HepG2 (cell line): Measurements from ENCODE around the gene COMMD8. TPM values are rescaled to one million over a fixed set of nuclear protein-coding genes. Genes with fewer than 3 reads are reported as not detected.
A peak's percentile ranks its signal among the peaks of the same experiment; 100 is the strongest.

ENCODE experiments used
- ATAC-seq: fragments of 200-7000 bp; cut with Tn5 transposase; 3 replicates; pipeline ENCODE4 v1.9.1; 2020; ENCODE audit warnings: mild to moderate bottlenecking, moderate library complexity
- BruUV-seq: library from RNA; stranded (reverse); fragments of 400-500 nt; replicated peaks from 2 replicates; lab custom pipeline; 2021; lab: Mats Ljungman, UMichigan
- CTCF ChIA-PET: fragments of 300-600 bp; formaldehyde crosslinking; extraction: SDS; loops from one replicate; lab custom pipeline; 2021; ENCODE audit warnings: low total read pairs, inconsistent platforms, low intra/inter-chr PET ratio; lab: Yijun Ruan, JAX
- POLR2A ChIA-PET: fragments of 350-600 bp; sonication (Branson Sonifier 250); formaldehyde crosslinking; loops from one replicate; lab custom pipeline; 2020; ENCODE audit warnings: antibody characterized with exemption, inconsistent platforms; lab: Yijun Ruan, JAX
- DNase-seq: peaks from one replicate; pipeline ENCODE4 v3.0.0-alpha.2; 2015; ENCODE audit warnings: low spot score
- FAIRE-seq: peaks from 3 replicates; lab custom pipeline; 2011; peaks lifted over from hg19 to GRCh38; lab: Jason Lieb, UNC
- H2AFZ ChIP-seq: one replicate; pipeline ENCODE4 v1.6.1; 2011; ENCODE audit warnings: low read length, inconsistent platforms
- H3K27ac ChIP-seq: fragments of 300-600 bp; 3 replicates; pipeline ENCODE4 v1.8.0; 2011; ENCODE audit warnings: mixed run types, mild to moderate bottlenecking, mixed read lengths, low read length, inconsistent platforms; ENCODE audit not compliant: insufficient read depth; ENCODE audit errors: extremely low read length
- H3K27me3 ChIP-seq, 2 experiments: fragments of 200-600 bp in 1 of 2; 2 replicates in 1 of 2; 3 replicates in 1 of 2; pipeline versions ENCODE4 v1.6.0 to v1.8.0; 2011; ENCODE audit warnings: low read length in 2 of 2, mild to moderate bottlenecking in 2 of 2, moderate library complexity in 2 of 2, inconsistent platforms in 1 of 2; ENCODE audit not compliant: insufficient read depth in 2 of 2, control insufficient read depth in 1 of 2
- H3K36me3 ChIP-seq, 2 experiments: fragments of 200-600 bp in 1 of 2; replicated peaks in 1 of 2; 2 replicates in 1 of 2; 3 replicates in 1 of 2; pipeline versions ENCODE4 v1.5.1 to v1.8.0; 2011; ENCODE audit warnings: low read length in 2 of 2, inconsistent platforms in 1 of 2; ENCODE audit not compliant: insufficient read depth in 2 of 2, control insufficient read depth in 1 of 2
- H3K4me1 ChIP-seq: 2 replicates; pipeline ENCODE4 v1.5.1; 2012; ENCODE audit warnings: low read length, inconsistent platforms; ENCODE audit not compliant: insufficient read depth
- H3K4me2 ChIP-seq: 2 replicates; pipeline ENCODE4 v1.6.0; 2011; ENCODE audit warnings: low read depth, low read length, inconsistent platforms
- H3K4me3 ChIP-seq, 3 experiments: fragments of 200-600 bp in 1 of 3; sonication (generic), shearing (Covaris generic) in 1 of 3; replicated peaks in 1 of 3; 2 replicates each; pipeline ENCODE4 v1.5.1; 2011 to 2016; ENCODE audit warnings: low read length in 3 of 3, inconsistent platforms in 2 of 3, low read depth in 2 of 3, mild to moderate bottlenecking in 2 of 3, control low read depth in 1 of 3, mixed read lengths in 1 of 3; ENCODE audit not compliant: insufficient read depth in 1 of 3
- H3K79me2 ChIP-seq: one replicate; pipeline ENCODE4 v1.6.1; 2011; ENCODE audit warnings: low read length, inconsistent platforms; ENCODE audit not compliant: insufficient read depth
- H3K9ac ChIP-seq: 2 replicates; pipeline ENCODE4 v1.6.0; 2011; ENCODE audit warnings: mild to moderate bottlenecking, low read depth, low read length, inconsistent platforms; ENCODE audit not compliant: insufficient read depth
- H3K9me3 ChIP-seq: 2 replicates; pipeline ENCODE4 v1.5.1; 2012; ENCODE audit warnings: mild to moderate bottlenecking, low read length
- H4K20me1 ChIP-seq: 2 replicates; pipeline ENCODE4 v1.6.0; 2011; ENCODE audit warnings: inconsistent platforms, mild to moderate bottlenecking, low read length, moderate library complexity; ENCODE audit not compliant: insufficient read depth
- CEBPG ChIP-seq: IDR thresholded peaks from 2 replicates; pipeline ENCODE4 v1.6.1; 2016
- FLYWCH1 ChIP-seq: sonication (generic); formaldehyde crosslinking; IDR thresholded peaks from 2 replicates; pipeline ENCODE4 v1.8.1; 2023; ENCODE audit warnings: mild to moderate bottlenecking, missing genetic modification reagents
- HNRNPH1 ChIP-seq: fragments of 200-400 bp; formaldehyde crosslinking; optimal IDR thresholded peaks from 2 replicates; pipeline ENCODE3; 2017; ENCODE audit warnings: mild to moderate bottlenecking, low read depth, low read length
- KLF13 ChIP-seq: sonication (generic); formaldehyde crosslinking; IDR thresholded peaks from 2 replicates; pipeline ENCODE4 v1.4.0; 2020; ENCODE audit warnings: mild to moderate bottlenecking, missing genetic modification reagents
- MLLT10 ChIP-seq: sonication (generic); formaldehyde crosslinking; IDR thresholded peaks from 2 replicates; pipeline ENCODE4 v1.4.0; 2020; ENCODE audit warnings: missing genetic modification reagents
- STAG1 ChIP-seq: sonication (generic); formaldehyde crosslinking; IDR thresholded peaks from 2 replicates; pipeline ENCODE4 v1.4.0; 2020; ENCODE audit warnings: missing genetic modification reagents
- TMF1 ChIP-seq: sonication (generic); formaldehyde crosslinking; IDR thresholded peaks from 2 replicates; pipeline ENCODE4 v1.8.1; 2022; ENCODE audit warnings: low read depth, missing genetic modification reagents
- YEATS4 ChIP-seq: sonication (generic); formaldehyde crosslinking; IDR thresholded peaks from 2 replicates; pipeline ENCODE4 v1.4.0; 2020; ENCODE audit warnings: missing genetic modification reagents, borderline replicate concordance
- ZNF136 ChIP-seq: sonication (generic); formaldehyde crosslinking; IDR thresholded peaks from 2 replicates; pipeline ENCODE4 v1.8.1; 2022; ENCODE audit warnings: low read depth, mild to moderate bottlenecking, moderate library complexity, missing genetic modification reagents
- ZNF333 ChIP-seq: sonication (generic); formaldehyde crosslinking; IDR thresholded peaks from 2 replicates; pipeline ENCODE4 v1.4.0; 2020; ENCODE audit warnings: mild to moderate bottlenecking, missing genetic modification reagents, borderline replicate concordance
- WGBS: methylation state at CpG from one replicate; pipeline ENCODE4 v1.1.6; 2017; ENCODE audit warnings: low lambda C conversion rate; 5-methylcytosine and 5-hydroxymethylcytosine counted together
- in situ Hi-C: cut with HindIII; loops from 2 replicates; pipeline ENCODE4 v1.10.0; 2017; ENCODE audit warnings: low pct_unique_long_range_greater_than_20kb; ENCODE audit not compliant: extremely low pct_ligation_motif_present
- intact Hi-C: fragments of 100-400 bp; cut with micrococcal nuclease; formaldehyde crosslinking; loops from one replicate; pipeline ENCODE4 v1.10.0; 2022; ENCODE audit not compliant: unreplicated experiment
- polyA plus RNA-seq, 8 experiments: library from polyadenylated mRNA; depleted of rRNA in 3 of 8; stranded (reverse) in 7 of 8; unstranded in 1 of 8; fragments of >200 nt; fragmentation: Illumina TruSeq in 4 of 8; extraction: Trizol in 4 of 8; gene quantifications; 2 replicates each; pipeline versions ENCODE4 v1.2.1 to v1.2.3, GENCODE V29; 2011 to 2016; ENCODE audit warnings: low read depth in 4 of 8, missing spikeins in 1 of 8, mixed read lengths in 1 of 8; ENCODE audit not compliant: insufficient read depth in 1 of 8
- total RNA-seq, 5 experiments: library from RNA; depleted of rRNA; stranded (reverse); fragments of >200 nt; fragmentation: Illumina TruSeq; extraction: Trizol; gene quantifications; 2 replicates each; pipeline ENCODE4 v1.2.3, GENCODE V29; 2016; ENCODE audit warnings: low read depth in 1 of 5
- TF ChIP-seq, protein P1 (sequence below): sonication (generic); formaldehyde crosslinking; IDR thresholded peaks from 2 replicates; pipeline ENCODE4 v1.5.0; 2020; ENCODE audit warnings: missing genetic modification reagents, mild to moderate bottlenecking, borderline replicate concordance
- TF ChIP-seq, protein P2 (sequence below): conservative IDR thresholded peaks from 2 replicates; pipeline ENCODE4 v1.6.1; 2018; ENCODE audit warnings: missing genetic modification reagents
- TF ChIP-seq, protein P3 (sequence below): sonication (generic); formaldehyde crosslinking; IDR thresholded peaks from 2 replicates; pipeline ENCODE4 v1.5.0; 2020; ENCODE audit warnings: mild to moderate bottlenecking, missing genetic modification reagents, moderate library complexity
- TF ChIP-seq, protein P4 (sequence below): sonication (generic); formaldehyde crosslinking; IDR thresholded peaks from 2 replicates; pipeline ENCODE4 v1.4.0; 2020; ENCODE audit warnings: missing genetic modification reagents, borderline replicate concordance

COMMD8 gene
- total and polyA plus RNA-seq, 2 of the 13 experiments (the other 11 are each of a cell fraction or from before 2014, with no cell fraction given), result 7.1 to 20.3 TPM

DNA sequence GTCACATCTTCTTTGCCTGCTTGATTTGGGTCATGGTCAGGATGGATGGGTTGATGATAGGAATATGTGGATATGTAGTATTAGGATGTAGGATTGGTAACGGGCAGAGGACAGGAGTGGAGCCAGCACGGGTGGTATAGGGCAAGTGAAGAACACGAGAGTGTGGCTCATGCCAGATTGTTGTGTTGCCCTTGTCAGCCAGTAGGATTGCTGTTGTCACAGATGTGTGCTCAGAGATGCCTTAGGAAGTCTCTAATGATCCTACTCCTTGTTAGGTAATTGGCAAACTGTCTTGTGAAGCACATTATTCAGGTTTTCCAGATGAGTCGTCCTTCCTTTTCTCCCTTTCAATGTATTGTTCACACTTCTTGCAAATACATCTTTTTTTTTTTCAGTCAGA lies 27.0 kb upstream of the COMMD8 start:
- no TSS peak for BruUV-seq
- FAIRE-seq, result peak; percentile 68
- Histone ChIP-seq H3K9ac (no peak overlapping the region), H3K27ac (no peak overlapping the region), H2AFZ (no peak overlapping the region), H3K4me3 (no peak overlapping the region), H3K4me1 (peaks cover 9% of the 10 kb centered on the region), H3K27me3 (no peaks in the 10 kb centered on the region; a peak in 1 of 5 replicates), H4K20me1 (no peaks in the 10 kb centered on the region), H3K9me3 (no peaks in the 10 kb centered on the region), H3K36me3 (no peaks in the 10 kb centered on the region), H3K4me2 (no peak overlapping the region), H3K79me2 (no peaks in the 10 kb centered on the region)
- in situ Hi-C loops, result no loop called here
- ChIA-PET POLR2A (no interaction called here), CTCF (interaction anchor here (0.7 kb wide), 1 partner anchor 73 kb away, joined by 4 read pairs; no protein-coding TSS in a partner anchor)
- peak; percentile 98 for ATAC-seq
- TF ChIP-seq, protein P1, sequence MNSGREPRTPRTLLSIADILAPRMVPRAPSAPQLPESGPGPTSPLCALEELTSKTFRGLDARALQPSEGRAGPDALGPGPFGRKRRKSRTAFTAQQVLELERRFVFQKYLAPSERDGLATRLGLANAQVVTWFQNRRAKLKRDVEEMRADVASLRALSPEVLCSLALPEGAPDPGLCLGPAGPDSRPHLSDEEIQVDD (CRISPR knock-in tag), result no peak
- TF ChIP-seq, protein P2, sequence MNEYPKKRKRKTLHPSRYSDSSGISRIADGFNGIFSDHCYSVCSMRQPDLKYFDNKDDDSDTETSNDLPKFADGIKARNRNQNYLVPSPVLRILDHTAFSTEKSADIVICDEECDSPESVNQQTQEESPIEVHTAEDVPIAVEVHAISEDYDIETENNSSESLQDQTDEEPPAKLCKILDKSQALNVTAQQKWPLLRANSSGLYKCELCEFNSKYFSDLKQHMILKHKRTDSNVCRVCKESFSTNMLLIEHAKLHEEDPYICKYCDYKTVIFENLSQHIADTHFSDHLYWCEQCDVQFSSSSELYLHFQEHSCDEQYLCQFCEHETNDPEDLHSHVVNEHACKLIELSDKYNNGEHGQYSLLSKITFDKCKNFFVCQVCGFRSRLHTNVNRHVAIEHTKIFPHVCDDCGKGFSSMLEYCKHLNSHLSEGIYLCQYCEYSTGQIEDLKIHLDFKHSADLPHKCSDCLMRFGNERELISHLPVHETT (CRISPR knock-in tag), result no peak
- TF ChIP-seq TMF1, result no peak
- TF ChIP-seq, protein P3, sequence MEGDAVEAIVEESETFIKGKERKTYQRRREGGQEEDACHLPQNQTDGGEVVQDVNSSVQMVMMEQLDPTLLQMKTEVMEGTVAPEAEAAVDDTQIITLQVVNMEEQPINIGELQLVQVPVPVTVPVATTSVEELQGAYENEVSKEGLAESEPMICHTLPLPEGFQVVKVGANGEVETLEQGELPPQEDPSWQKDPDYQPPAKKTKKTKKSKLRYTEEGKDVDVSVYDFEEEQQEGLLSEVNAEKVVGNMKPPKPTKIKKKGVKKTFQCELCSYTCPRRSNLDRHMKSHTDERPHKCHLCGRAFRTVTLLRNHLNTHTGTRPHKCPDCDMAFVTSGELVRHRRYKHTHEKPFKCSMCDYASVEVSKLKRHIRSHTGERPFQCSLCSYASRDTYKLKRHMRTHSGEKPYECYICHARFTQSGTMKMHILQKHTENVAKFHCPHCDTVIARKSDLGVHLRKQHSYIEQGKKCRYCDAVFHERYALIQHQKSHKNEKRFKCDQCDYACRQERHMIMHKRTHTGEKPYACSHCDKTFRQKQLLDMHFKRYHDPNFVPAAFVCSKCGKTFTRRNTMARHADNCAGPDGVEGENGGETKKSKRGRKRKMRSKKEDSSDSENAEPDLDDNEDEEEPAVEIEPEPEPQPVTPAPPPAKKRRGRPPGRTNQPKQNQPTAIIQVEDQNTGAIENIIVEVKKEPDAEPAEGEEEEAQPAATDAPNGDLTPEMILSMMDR, result peak; percentile 28; the same call in 1 of the 2 replicates
- TF ChIP-seq, protein P4, sequence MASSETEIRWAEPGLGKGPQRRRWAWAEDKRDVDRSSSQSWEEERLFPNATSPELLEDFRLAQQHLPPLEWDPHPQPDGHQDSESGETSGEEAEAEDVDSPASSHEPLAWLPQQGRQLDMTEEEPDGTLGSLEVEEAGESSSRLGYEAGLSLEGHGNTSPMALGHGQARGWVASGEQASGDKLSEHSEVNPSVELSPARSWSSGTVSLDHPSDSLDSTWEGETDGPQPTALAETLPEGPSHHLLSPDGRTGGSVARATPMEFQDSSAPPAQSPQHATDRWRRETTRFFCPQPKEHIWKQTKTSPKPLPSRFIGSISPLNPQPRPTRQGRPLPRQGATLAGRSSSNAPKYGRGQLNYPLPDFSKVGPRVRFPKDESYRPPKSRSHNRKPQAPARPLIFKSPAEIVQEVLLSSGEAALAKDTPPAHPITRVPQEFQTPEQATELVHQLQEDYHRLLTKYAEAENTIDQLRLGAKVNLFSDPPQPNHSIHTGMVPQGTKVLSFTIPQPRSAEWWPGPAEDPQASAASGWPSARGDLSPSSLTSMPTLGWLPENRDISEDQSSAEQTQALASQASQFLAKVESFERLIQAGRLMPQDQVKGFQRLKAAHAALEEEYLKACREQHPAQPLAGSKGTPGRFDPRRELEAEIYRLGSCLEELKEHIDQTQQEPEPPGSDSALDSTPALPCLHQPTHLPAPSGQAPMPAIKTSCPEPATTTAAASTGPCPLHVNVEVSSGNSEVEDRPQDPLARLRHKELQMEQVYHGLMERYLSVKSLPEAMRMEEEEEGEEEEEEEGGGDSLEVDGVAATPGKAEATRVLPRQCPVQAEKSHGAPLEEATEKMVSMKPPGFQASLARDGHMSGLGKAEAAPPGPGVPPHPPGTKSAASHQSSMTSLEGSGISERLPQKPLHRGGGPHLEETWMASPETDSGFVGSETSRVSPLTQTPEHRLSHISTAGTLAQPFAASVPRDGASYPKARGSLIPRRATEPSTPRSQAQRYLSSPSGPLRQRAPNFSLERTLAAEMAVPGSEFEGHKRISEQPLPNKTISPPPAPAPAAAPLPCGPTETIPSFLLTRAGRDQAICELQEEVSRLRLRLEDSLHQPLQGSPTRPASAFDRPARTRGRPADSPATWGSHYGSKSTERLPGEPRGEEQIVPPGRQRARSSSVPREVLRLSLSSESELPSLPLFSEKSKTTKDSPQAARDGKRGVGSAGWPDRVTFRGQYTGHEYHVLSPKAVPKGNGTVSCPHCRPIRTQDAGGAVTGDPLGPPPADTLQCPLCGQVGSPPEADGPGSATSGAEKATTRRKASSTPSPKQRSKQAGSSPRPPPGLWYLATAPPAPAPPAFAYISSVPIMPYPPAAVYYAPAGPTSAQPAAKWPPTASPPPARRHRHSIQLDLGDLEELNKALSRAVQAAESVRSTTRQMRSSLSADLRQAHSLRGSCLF (CRISPR knock-in tag), result no peak
- TF ChIP-seq HNRNPH1, result no peak
- TF ChIP-seq MLLT10 (CRISPR knock-in tag), result no peak
- TF ChIP-seq FLYWCH1 (CRISPR knock-in tag), result no peak
- TF ChIP-seq KLF13 (CRISPR knock-in tag), result no peak
- peak; percentile 37; the same call in 1 of the 2 replicates for TF ChIP-seq STAG1 (CRISPR knock-in tag)
- TF ChIP-seq ZNF136 (CRISPR knock-in tag), result no peak
- TF ChIP-seq CEBPG (CRISPR knock-in tag), result no peak
- TF ChIP-seq ZNF333, result no peak
- TF ChIP-seq YEATS4 (CRISPR knock-in tag), result no peak
- intact Hi-C loops, result loop anchor here (1.0 kb wide), 1 partner anchor 74 kb away; no protein-coding TSS in a partner anchor
- peak; percentile 21 for DNase-seq
- WGBS, result 29% methylated on average over 4 of the region's 4 CpGs
